ENCODE measurements around the gene CCDC141.
"Not testable (repeated sequence)": the region's sequence is repeated elsewhere in the genome, so short reads cannot be mapped to it uniquely, and the experiment has no call there.

Gene CCDC141

DNA sequence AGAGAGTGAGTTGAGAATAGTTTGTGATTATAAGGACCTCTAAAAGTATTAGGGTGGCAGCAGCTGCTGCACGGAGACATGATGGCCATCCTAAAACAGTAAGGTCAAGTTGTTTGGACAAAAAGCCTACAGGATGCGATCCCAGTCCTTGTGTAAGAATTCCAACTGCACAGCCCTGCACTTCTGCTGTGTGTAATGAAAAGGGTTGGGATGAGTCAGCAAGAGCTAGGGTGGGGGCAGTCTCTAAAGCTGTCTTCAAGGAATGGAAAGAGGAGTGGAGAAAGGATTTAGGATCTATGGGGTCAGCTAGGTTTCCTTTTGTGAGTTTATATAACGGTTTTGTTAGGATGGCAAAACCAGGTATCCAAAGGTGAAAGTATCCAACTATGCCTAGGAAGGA is 3.6 kb upstream of the CCDC141 start:
- intact Hi-C loops (cut with micrococcal nuclease); H3K4me3 Mint-ChIP-seq; H3K4me1 Mint-ChIP-seq (ENCODE audit: low read depth); H3K27ac Mint-ChIP-seq; H3K9me3 Mint-ChIP-seq; H3K27me3 Mint-ChIP-seq; H3K36me3 Mint-ChIP-seq (ENCODE audit: low read depth): not testable (repeated sequence)

DNA sequence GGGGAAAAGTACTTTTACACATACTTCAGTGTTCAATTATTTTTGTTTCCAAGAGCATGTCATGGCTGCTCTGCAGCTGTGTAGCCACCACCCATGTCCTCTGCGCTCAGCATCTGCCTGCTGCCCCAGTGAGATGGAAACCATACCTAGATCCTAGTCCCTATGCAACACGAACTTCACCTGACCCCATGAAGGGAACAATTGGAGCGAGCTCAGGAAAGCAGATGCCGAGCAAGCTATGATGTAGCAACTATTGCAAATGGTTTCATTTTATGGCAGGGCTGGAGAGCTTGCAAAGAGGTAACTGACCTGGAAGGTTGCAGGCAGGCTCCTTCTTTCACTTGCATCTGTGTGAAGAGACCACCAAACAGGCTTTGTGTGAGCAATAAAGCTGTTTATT is 1.3 kb upstream of the CCDC141 start:
- Mint-ChIP-seq H3K27me3 (no peaks in the 10 kb centered on the region), H3K27ac (no peak overlapping the region), H3K36me3 (ENCODE audit: low read depth) (no peaks in the 10 kb centered on the region), H3K4me1 (ENCODE audit: low read depth) (peaks cover 5% of the 10 kb centered on the region), H3K9me3 (no peaks in the 10 kb centered on the region), H3K4me3 (no peak overlapping the region)
- intact Hi-C loops (cut with micrococcal nuclease) = no loop called here

- H3K9me3 Mint-ChIP-seq = no peaks in the 10 kb centered on the region
- H3K36me3 Mint-ChIP-seq (ENCODE audit: low read depth) = no peaks in the 10 kb centered on the region
- no peak overlapping the region for H3K27ac Mint-ChIP-seq
- peaks cover 5% of the 10 kb centered on the region for H3K4me1 Mint-ChIP-seq (ENCODE audit: low read depth)
- H3K27me3 Mint-ChIP-seq = no peaks in the 10 kb centered on the region
- intact Hi-C loops (cut with micrococcal nuclease) = no loop called here
- no peak overlapping the region for H3K4me3 Mint-ChIP-seq
Measured at GRCh38 chr2:179050755-179051154, 818 bp upstream of the CCDC141 start.

DNA sequence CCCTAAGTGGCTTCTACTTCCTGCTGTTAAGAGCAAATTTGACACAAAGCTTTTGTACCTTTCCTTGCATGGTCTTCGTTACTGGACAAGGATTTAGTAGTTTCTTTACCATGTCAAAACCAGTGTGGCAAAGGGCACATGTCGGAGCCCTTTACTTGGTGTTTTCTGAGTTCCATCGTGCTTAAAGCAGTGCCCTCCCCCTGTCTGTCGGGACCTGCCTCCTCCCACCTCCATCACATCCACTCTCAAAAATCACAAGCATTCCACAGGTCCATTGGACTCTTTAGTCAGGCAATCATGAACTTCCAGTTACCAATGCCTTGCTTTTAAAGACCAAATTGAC is 763 bp downstream of the CCDC141 start:
- no peaks in the 10 kb centered on the region for H3K27me3 Mint-ChIP-seq
- H3K4me3 Mint-ChIP-seq = no peak overlapping the region
- no peaks in the 10 kb centered on the region for H3K36me3 Mint-ChIP-seq (ENCODE audit: low read depth)
- H3K9me3 Mint-ChIP-seq = no peaks in the 10 kb centered on the region
- peaks cover 5% of the 10 kb centered on the region for H3K4me1 Mint-ChIP-seq (ENCODE audit: low read depth)
- no peak overlapping the region for H3K27ac Mint-ChIP-seq
- intact Hi-C loops (cut with micrococcal nuclease) = no loop called here

DNA sequence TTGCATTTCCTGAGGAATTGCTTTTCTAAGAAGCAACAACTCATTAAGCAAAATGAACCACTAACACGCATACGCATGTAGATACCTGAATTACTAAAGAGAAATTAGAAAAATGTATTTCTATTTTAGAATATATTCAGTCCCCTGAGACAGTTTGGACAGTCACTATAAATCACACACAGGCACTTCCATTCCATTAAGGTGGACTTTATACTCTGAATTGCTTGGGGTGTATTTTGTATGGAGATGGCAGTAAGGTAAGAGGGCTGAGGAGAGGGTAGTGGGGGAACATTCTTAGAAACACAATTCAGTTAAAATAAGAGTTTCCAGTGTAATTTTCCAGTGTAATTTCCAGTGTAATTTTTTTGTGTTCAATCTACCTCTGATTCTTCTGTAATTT is 1.8 kb downstream of the CCDC141 start:
- intact Hi-C loops (cut with micrococcal nuclease) = no loop called here
- Mint-ChIP-seq H3K27me3 (no peaks in the 10 kb centered on the region), H3K36me3 (ENCODE audit: low read depth) (no peaks in the 10 kb centered on the region), H3K4me1 (ENCODE audit: low read depth) (peaks cover 5% of the 10 kb centered on the region), H3K4me3 (no peak overlapping the region), H3K27ac (no peak overlapping the region), H3K9me3 (no peaks in the 10 kb centered on the region)

DNA sequence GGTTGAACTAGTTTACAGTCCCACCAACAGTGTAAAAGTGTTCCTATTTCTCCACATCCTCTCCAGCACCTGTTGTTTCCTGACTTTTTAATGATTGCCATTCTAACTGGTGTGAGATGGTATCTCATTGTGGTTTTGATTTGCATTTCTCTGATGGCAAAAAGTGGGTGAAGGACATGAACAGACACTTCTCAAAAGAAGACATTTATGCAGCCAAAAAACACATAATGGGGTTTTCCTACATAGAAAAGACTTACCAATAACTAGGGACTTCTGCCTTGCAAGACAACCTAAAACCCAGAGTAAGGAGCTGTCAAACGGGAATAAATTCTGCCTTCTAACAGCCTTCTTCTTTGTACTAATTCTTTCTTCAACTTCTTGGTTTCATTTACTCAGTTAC is 4.3 kb downstream of the CCDC141 start:
- H3K27me3 Mint-ChIP-seq; intact Hi-C loops (cut with micrococcal nuclease); H3K4me3 Mint-ChIP-seq; H3K27ac Mint-ChIP-seq; H3K4me1 Mint-ChIP-seq (ENCODE audit: low read depth); H3K36me3 Mint-ChIP-seq (ENCODE audit: low read depth); H3K9me3 Mint-ChIP-seq: not testable (repeated sequence)

GRCh38 chr2:179044500-179044899 is 5.4 kb downstream of the CCDC141 start:
- no peak overlapping the region for H3K4me3 Mint-ChIP-seq
- no peak overlapping the region for H3K27ac Mint-ChIP-seq
- peaks cover 9% of the 10 kb centered on the region for H3K9me3 Mint-ChIP-seq
- no peaks in the 10 kb centered on the region for H3K27me3 Mint-ChIP-seq
- intact Hi-C loops (cut with micrococcal nuclease) = no loop called here
- H3K4me1 Mint-ChIP-seq (ENCODE audit: low read depth) = no peaks in the 10 kb centered on the region
- no peaks in the 10 kb centered on the region for H3K36me3 Mint-ChIP-seq (ENCODE audit: low read depth)

- H3K27ac Mint-ChIP-seq = no peak overlapping the region
- H3K36me3 Mint-ChIP-seq (ENCODE audit: low read depth) = no peaks in the 10 kb centered on the region
- H3K4me3 Mint-ChIP-seq = no peak overlapping the region
- peaks cover 7% of the 10 kb centered on the region for H3K9me3 Mint-ChIP-seq
- intact Hi-C loops (cut with micrococcal nuclease) = no loop called here
- H3K4me1 Mint-ChIP-seq (ENCODE audit: low read depth) = no peaks in the 10 kb centered on the region
- H3K27me3 Mint-ChIP-seq = no peaks in the 10 kb centered on the region
Measured at GRCh38 chr2:179037807-179038206, 12.1 kb downstream of the CCDC141 start.

DNA sequence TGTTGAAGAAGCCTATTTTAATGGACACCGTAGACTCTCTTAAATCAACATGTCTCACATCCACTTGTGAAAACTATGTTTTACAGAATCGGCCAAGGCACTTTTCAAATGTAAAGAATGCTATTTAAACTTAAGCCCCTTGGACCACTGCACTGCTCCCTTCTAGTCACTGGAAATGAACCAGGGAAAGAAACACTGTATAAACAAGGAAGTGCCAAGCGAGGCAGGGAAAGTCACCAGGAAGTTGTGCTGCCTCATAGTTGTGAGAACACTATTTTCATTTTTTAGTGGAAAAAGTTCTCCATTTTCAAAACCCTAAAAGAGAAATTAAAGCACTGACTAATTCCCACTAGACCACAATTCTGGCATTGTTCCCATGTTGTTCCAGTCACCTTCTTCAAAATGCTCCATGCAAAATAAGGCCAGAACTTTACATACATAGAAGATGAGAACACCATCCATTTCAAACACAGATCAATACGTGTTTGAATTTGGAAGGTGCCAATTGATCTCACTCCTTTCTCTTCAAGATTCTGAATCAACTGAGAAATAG is 13.5 kb downstream of the CCDC141 start:
- Mint-ChIP-seq H3K4me3 (no peak overlapping the region), H3K4me1 (ENCODE audit: low read depth) (peaks cover 6% of the 10 kb centered on the region), H3K27me3 (no peaks in the 10 kb centered on the region), H3K9me3 (no peaks in the 10 kb centered on the region), H3K27ac (no peak overlapping the region), H3K36me3 (ENCODE audit: low read depth) (no peaks in the 10 kb centered on the region)
- intact Hi-C loops (cut with micrococcal nuclease) = no loop called here

DNA sequence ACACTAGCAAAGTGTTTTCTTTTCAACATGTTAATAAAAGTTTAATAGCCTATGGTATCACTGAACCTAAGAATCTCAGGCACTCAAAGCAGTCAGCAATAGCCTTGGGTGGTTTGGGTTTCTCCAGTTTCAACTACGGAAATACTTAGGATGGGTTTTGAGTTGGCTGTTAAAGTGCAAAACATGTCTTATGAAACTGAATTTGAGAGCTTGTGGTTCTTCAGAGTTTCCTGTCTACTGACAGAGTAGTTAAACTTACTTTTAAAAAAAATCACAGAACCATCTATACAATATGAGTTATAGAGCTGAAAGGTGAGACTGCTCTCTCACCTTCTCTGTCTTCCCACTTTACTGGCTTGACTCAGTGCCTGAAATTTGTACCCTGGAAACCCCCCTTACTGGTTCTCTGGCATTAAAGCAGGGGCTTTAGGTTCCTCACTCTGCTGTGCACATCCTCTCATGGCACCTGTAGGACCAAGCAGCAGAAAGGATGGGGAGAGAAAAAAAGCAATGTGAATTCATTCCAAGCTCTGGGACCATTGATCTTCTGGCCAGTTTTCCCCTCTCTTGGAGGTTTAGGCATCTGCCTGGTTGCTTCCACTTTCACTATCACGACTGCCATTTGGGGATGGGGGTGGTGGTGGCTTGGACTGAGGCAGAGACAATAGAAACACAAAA is 18.1 kb downstream of the CCDC141 start:
- peaks cover 6% of the 10 kb centered on the region for H3K4me1 Mint-ChIP-seq (ENCODE audit: low read depth)
- no peak overlapping the region for H3K4me3 Mint-ChIP-seq
- H3K36me3 Mint-ChIP-seq (ENCODE audit: low read depth) = no peaks in the 10 kb centered on the region
- peaks cover 16% of the 10 kb centered on the region for H3K9me3 Mint-ChIP-seq
- no peaks in the 10 kb centered on the region for H3K27me3 Mint-ChIP-seq
- intact Hi-C loops (cut with micrococcal nuclease) = no loop called here
- no peak overlapping the region for H3K27ac Mint-ChIP-seq

- Mint-ChIP-seq H3K9me3 (peaks cover 21% of the 10 kb centered on the region), H3K27ac (no peak overlapping the region), H3K36me3 (ENCODE audit: low read depth) (no peaks in the 10 kb centered on the region), H3K4me1 (ENCODE audit: low read depth) (peaks cover 12% of the 10 kb centered on the region), H3K4me3 (no peak overlapping the region), H3K27me3 (no peaks in the 10 kb centered on the region)
- intact Hi-C loops (cut with micrococcal nuclease) = no loop called here
Measured at GRCh38 chr2:179024445-179024844, 25.5 kb downstream of the CCDC141 start.

GRCh38 chr2:179022685-179023084 is 27.3 kb downstream of the CCDC141 start:
- Mint-ChIP-seq H3K4me3 (no peak overlapping the region), H3K27me3 (no peaks in the 10 kb centered on the region), H3K4me1 (ENCODE audit: low read depth) (peaks cover 12% of the 10 kb centered on the region), H3K9me3 (peaks cover 10% of the 10 kb centered on the region), H3K27ac (no peak overlapping the region), H3K36me3 (ENCODE audit: low read depth) (no peaks in the 10 kb centered on the region)
- intact Hi-C loops (cut with micrococcal nuclease) = no loop called here

DNA sequence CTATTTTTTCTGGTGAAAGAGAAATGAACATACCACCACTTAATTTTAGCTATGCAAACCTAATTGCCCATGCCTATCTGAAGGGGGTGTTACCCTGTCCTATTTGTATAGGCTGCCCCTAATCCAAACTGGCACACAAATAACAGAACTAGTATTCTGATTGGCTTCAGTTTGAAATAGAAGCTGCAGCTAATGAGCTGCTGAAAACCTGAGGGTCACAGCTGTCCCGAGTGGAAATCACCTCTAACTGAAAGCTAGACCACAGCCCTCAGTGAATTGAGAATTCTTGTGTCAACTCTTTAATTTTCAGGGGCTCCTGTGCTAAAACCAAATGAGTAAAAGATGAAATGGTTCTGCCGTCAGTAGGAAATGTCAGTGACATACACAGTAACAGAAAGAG is 28.7 kb downstream of the CCDC141 start:
- intact Hi-C loops (cut with micrococcal nuclease) = no loop called here
- peaks cover 1% of the 10 kb centered on the region for H3K9me3 Mint-ChIP-seq
- H3K4me1 Mint-ChIP-seq (ENCODE audit: low read depth) = peaks cover 12% of the 10 kb centered on the region
- no peaks in the 10 kb centered on the region for H3K27me3 Mint-ChIP-seq
- H3K4me3 Mint-ChIP-seq = no peak overlapping the region
- no peak overlapping the region for H3K27ac Mint-ChIP-seq
- no peaks in the 10 kb centered on the region for H3K36me3 Mint-ChIP-seq (ENCODE audit: low read depth)

DNA sequence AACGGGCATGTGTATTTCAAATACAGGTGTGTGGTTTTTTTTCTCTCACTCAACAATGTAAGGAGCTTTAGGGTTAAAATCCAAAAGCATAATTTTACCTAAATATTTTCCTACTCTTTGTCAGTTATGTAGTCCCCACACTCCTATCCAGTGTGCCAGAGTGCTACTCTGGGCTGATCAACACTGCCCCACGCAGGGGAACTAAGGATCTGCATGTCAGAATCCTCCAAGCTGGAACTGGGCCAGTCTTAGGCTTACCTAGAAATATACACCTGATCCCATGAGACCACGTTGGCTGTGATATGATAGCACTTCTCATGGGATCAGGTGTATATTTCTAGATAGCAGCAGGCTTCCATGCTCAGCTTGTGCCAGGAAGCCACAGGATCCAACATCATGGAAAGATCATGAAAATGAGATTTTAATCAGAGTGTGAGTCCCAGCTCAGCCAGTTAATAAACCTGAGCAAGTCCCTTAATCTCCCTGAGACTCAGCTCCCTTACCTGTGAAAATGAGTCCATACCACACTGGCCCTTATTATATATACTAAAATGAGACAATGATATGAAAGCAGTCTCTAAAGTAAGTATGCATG is 29.7 kb downstream of the CCDC141 start:
- intact Hi-C loops (cut with micrococcal nuclease) = no loop called here

DNA sequence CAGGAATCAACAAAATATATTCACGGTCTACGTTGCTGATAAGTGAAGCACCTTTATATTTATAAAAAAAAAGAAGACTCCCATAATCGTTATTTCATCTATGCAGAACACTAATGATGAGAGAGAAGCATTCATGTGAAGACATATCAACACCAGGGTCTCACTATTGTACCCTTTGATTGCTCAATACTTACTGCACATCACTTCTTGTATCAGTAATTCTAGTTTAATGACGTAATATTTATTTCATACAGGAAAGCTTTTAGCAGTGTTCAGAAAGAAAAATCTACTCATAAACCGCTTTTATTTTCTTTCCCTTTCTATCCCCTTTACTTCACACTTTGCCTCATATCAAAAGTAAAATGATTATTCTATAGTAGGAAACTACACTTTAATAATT is 30.7 kb downstream of the CCDC141 start:
- no peaks in the 10 kb centered on the region for H3K9me3 Mint-ChIP-seq
- no peaks in the 10 kb centered on the region for H3K27me3 Mint-ChIP-seq
- no peaks in the 10 kb centered on the region for H3K4me1 Mint-ChIP-seq (ENCODE audit: low read depth)
- H3K36me3 Mint-ChIP-seq (ENCODE audit: low read depth) = no peaks in the 10 kb centered on the region
- no peak overlapping the region for H3K27ac Mint-ChIP-seq
- no peak overlapping the region for H3K4me3 Mint-ChIP-seq
- intact Hi-C loops (cut with micrococcal nuclease) = no loop called here

More for the DNA sequence above, 29.7 kb downstream of the CCDC141 start:
- Mint-ChIP-seq H3K27ac (no peak overlapping the region), H3K36me3 (ENCODE audit: low read depth) (no peaks in the 10 kb centered on the region), H3K27me3 (no peaks in the 10 kb centered on the region), H3K4me3 (no peak overlapping the region), H3K9me3 (no peaks in the 10 kb centered on the region), H3K4me1 (ENCODE audit: low read depth) (peaks cover 7% of the 10 kb centered on the region)

Data from dendritic cell treated with granulocyte-macrophage colony-stimulating factor and Interleukin-4, amounts not matched to agents 40 ng/mL and 50 ng/mL, for 4 days (primary cell).